ENCODE results near the gene BCAS3.

The BCAS3 gene

DNA sequence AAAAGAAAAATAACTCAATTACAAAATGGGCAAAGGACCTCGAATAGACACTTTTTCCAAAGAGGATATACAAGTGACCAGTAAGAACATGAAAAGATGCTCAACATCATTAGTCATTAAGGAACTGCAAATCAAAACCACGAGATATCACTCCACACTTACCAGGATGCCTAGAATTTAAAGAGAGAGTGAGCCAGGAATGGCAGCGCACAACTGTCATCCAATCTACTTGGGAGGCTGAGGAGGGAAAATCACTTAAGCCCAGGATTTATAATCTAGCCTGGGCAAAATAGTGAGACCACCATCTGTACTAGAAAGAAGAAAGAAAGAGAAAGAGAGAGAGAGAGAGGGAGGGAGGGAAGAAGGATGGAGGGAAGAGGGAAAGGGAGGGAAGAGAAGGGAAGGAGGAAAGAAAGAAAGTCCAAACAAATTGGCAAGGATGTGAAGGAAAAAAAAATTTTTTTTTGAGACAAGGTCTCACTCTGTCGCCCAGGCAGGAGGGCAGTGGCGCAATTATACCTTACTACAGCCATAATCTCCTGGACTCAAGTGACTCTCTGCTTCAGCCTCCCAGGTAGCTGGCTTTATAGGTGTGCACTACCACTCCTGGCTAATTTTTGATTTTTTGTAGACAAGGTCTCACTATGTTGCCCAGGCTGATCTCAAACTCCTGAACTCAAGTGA, 744.6 kb downstream of the BCAS3 start:
- TF ChIP-seq, protein P1, sequence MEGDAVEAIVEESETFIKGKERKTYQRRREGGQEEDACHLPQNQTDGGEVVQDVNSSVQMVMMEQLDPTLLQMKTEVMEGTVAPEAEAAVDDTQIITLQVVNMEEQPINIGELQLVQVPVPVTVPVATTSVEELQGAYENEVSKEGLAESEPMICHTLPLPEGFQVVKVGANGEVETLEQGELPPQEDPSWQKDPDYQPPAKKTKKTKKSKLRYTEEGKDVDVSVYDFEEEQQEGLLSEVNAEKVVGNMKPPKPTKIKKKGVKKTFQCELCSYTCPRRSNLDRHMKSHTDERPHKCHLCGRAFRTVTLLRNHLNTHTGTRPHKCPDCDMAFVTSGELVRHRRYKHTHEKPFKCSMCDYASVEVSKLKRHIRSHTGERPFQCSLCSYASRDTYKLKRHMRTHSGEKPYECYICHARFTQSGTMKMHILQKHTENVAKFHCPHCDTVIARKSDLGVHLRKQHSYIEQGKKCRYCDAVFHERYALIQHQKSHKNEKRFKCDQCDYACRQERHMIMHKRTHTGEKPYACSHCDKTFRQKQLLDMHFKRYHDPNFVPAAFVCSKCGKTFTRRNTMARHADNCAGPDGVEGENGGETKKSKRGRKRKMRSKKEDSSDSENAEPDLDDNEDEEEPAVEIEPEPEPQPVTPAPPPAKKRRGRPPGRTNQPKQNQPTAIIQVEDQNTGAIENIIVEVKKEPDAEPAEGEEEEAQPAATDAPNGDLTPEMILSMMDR (IDR thresholded peaks at IDR 0.05; ENCODE audit: low read length, missing control alignments) = no peak
- no peak overlapping the region for H3K4me3 ChIP-seq (replicated peaks; ENCODE audit: low read depth, low read length)
- no peak for DNase-seq (ENCODE audit: low read depth)

DNA sequence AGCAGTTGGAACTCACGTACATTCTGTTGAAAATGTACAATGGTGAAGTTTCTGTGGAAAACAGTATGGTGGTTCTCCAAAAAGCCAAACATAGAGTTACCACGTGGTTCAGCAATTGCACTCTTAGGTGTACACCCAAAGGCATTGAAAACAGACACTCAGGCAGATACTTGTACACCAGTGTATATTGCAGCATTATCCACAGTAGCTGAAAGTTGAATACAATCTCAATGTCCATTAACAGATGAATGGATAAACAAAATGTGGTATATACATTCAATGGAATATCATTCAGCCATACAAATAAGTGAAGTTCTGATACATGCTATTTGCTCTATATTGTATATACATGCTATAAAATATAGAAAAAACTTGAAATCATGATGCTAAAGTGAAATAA, 745.2 kb downstream of the BCAS3 start:
- no peak overlapping the region for H3K4me3 ChIP-seq (replicated peaks; ENCODE audit: low read depth, low read length)
- TF ChIP-seq, protein P1 (IDR thresholded peaks at IDR 0.05; ENCODE audit: low read length, missing control alignments) = no peak
- no peak for DNase-seq (ENCODE audit: low read depth)

DNA sequence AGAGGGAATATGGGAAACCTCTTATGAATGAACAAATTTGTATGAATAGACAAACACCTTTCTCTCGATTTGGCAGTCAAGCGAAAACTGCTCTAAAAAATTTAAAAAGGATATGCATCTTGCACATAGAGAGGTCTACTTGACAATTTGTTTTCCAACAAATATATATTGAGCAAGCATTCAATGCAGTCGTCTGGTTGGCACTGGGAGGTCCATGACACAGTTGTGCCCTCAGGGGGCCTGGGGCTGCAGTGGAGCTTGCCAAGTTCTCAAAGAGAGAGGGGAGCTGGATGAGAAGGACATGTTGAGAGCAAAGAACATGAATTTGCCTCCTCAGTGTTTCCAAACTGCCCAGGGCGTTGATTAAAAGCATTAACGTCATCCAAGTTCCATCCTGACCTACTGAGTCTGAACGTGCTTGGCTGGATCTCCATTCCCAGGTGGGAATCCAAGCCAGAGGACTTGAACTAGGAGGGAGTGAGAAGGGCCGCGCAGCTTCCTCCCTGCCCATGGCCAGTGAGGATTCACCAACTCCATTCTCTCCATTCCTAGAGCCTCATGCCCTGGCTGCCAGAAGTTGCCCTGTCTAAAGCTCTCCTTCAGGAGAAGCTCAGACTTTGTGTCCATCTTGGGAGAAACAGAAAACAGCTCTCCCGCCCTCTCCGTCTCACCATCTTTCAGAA, 746.5 kb downstream of the BCAS3 start:
- TF ChIP-seq, protein P1 (IDR thresholded peaks at IDR 0.05; ENCODE audit: low read length, missing control alignments) = no peak

DNA sequence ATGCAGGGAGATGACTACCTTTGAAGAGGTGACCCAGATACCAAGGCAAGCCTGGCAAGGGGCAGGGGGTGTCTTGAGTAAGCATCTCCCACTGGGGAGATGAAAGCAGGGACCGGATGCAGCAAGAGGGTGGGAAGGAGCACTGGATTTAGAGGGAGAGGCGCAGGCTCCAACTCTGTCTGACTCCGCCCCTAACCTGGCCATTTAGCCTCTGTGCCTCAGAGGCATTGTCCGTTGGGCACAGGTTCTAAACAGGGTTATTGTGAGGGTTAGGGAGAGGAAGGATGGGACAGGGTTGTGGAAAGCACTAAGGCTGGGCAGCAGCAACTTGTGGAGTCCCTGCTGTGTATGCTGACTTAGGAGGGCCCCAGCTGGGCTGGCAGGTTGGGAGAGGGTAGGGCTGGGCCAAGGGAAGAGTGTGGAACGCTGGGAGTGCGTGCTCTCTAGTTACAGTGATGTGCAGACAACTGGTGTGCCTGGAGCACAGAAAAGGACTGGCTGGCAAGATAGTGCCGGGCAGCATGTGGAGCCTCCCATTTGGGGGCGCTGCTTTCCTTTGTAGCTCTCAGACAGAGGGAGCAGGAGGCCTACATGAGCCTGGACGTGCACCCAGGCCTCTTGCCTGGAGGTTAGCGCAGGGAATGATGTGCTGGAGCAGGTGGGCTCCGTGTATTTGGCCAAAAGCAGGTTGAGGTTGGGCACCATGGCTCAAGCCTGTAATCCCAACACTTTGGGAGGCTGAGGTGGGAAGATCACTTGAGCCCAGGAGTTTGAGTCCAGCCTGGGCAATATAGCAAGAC, 748.2 kb downstream of the BCAS3 start:
- TF ChIP-seq, protein P1 (IDR thresholded peaks at IDR 0.05; ENCODE audit: low read length, missing control alignments) = no peak

More for the DNA sequence above, 746.5 kb downstream of the BCAS3 start:
- H3K4me3 ChIP-seq (replicated peaks; ENCODE audit: low read depth, low read length) = no peak overlapping the region
- DNase-seq (ENCODE audit: low read depth) = no peak

DNA sequence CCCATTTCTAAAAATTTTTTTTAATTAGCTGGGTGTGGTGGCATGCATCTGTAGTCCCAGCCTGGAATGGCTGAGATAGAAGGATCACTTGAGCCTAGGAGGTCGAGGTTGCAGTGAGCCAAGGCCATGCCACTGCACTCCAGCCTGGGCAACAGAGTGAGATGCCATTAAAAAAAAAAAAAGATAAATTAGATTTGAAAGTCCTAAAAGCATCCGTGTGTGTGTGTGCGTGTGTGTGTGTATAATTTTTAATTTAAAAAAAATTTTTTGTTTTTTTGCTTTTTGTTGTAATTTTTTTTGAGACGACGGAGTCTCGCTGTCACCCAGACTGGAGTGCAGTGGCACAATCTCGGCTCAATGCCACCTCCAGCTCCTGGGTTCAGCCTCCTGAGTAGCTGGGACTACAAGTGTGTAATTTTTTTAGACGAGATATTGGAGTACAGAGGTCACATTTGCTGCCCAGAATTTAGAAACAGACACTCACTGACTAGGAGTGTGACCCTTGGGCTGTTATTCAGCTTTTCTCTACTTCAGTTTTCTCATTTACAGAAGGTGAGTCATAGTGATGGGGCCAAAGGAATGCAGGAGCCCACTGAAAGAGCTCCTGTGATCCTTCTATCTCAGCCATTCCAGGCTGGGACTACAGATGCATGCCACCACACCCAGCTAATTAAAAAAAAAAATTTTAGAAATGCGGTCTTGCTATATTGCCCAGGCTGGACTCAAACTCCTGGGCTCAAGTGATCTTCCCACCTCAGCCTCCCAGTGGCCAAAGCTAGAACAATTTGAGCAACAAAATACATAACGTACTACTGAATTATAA, 749.0 kb downstream of the BCAS3 start:
- H3K4me3 ChIP-seq (replicated peaks; ENCODE audit: low read depth, low read length) = no peak overlapping the region
- TF ChIP-seq, protein P1 (IDR thresholded peaks at IDR 0.05; ENCODE audit: low read length, missing control alignments) = no peak

More for the DNA sequence above, 748.2 kb downstream of the BCAS3 start:
- no peak for DNase-seq (ENCODE audit: low read depth)
- H3K4me3 ChIP-seq (replicated peaks; ENCODE audit: low read depth, low read length) = no peak overlapping the region

DNA sequence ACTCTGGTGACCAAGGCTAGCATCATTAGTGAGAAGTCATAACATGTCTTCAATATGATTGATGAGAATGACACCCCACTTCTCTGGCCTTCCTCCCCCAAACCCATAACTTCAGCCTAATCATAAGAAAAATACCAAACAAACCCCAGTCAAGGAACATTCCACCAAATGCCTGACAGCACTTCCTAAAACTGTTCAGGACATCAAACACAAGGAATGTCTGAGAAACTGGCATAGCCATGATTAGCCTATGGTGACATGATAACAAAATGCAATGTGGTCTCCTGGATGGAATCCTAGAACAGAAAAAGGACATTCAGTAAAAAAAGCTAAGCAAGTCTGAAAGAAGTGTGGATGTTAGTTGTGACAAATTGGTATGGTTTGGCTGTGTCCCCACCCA, 749.9 kb downstream of the BCAS3 start:
- DNase-seq (ENCODE audit: low read depth) = no peak
- H3K4me3 ChIP-seq (replicated peaks; ENCODE audit: low read depth, low read length) = no peak overlapping the region
- TF ChIP-seq, protein P1 (IDR thresholded peaks at IDR 0.05; ENCODE audit: low read length, missing control alignments) = no peak

More for the DNA sequence above, 749.0 kb downstream of the BCAS3 start:
- no peak for DNase-seq (ENCODE audit: low read depth)
